NCI-H510A (cell line): ENCODE data around the gene SYT1.

Experiments
- DNase-seq: peaks from one replicate; lab custom pipeline; 2025; lab: John Stamatoyannopoulos, UW

Gene SYT1

GRCh38 chr12:79223210-79223609 lies 358.6 kb downstream of the SYT1 start:
- no peak for DNase-seq

DNA sequence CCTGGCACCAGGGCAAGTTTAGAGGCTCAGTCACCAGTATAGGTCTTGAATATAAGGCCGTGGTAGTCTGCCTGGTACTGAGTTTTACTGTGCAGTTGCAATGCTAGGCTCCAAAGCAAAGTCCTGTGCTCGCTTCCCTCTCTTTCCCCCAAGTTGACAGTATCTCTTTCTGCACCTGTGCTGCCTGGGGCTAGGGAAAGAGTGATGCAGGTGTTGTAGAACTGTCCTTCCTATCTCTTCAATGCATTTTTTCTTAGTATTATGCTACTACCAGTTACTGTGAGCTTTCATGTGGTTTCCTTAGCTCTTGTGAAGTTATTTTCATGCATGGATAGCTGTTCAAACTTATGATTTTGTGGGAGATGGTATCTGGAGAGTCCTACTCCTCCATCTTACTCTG lies 359.2 kb downstream of the SYT1 start:
- no peak for DNase-seq

- DNase-seq, result no peak
Observed at GRCh38 chr12:79227091-79227490, 362.5 kb downstream of the SYT1 start.

DNA sequence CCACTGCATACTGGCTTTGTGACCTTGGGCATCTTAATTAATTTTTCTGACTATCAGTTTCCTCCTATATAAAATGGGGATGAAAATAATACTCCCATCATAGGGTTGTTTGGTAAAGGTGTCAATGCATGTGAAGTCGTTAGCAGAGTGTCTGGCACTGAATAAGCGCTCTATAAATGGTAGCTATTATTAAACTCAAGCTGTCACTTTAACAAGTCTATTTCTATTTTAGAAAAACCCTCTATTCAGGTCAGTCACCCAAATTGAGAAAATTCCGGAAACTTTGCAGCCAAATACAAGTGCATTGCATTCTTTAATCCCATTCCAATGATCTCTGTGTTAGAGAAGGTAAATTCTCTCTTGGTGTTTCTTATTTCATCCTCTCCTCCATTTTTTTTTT lies 363.1 kb downstream of the SYT1 start:
- DNase-seq, result no peak

DNA sequence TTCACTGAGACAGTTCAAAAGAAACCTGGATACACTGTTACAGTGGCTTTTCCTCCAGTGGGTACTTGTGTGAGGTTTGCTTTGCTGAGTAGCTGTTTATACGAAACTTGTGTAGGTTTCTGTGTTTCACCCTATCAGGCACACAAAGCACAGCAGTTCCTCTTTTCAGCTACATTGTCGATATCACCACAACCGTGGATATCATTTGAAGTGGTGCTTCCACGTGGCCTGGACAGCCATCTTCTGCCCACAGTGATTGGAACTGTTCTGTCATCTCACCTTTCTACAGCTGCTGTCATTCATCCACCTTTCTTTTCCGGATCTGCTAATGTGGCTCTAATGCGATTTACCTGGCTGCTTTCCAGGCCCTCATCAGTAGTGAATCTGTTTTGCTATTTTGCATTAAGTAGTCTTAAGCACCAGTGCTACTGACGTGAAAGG lies 368.8 kb downstream of the SYT1 start:
- peak; percentile 44 for DNase-seq

GRCh38 chr12:79236920-79237319 lies 372.3 kb downstream of the SYT1 start:
- DNase-seq, result no peak

DNA sequence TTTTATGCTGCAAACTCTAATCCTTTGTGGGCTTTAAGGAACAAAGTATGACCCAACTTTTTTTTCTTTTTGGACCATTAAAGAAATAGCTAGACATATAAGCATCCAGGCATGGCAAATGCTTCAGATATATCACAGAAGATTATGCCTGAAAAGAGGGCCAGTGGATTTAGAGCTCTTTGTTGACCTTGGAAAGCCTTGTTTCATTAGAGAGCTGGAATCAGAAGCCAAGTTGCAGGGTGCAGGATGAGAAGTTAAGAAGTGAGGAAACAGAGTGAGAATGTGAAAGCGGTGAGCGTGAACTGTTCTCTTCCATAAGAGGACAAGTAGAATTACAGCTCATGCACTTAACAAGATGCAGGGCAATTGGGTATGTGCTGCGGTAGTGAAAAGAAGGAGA lies 373.7 kb downstream of the SYT1 start:
- DNase-seq, result no peak

GRCh38 chr12:79247494-79247893 lies 382.9 kb downstream of the SYT1 start:
- DNase-seq, result no peak

DNA sequence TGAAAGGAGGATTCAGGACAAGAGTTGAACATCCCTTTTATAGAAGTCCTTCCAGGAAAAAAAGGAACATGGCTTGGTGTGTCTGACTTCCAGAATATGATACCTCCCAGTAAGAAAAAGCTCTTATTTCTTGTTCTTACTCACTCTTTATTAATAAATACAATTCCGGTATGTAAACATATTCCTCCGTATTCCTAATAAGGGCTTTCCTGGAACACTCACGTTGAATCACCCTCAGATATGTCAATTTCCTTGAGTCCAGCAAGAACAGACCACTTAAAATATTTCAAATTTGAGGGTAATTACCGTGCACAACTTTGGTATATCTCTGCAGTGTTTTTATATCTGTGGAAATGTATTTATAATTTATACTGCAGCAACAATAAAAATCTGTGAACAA lies 385.6 kb downstream of the SYT1 start:
- no peak for DNase-seq

DNA sequence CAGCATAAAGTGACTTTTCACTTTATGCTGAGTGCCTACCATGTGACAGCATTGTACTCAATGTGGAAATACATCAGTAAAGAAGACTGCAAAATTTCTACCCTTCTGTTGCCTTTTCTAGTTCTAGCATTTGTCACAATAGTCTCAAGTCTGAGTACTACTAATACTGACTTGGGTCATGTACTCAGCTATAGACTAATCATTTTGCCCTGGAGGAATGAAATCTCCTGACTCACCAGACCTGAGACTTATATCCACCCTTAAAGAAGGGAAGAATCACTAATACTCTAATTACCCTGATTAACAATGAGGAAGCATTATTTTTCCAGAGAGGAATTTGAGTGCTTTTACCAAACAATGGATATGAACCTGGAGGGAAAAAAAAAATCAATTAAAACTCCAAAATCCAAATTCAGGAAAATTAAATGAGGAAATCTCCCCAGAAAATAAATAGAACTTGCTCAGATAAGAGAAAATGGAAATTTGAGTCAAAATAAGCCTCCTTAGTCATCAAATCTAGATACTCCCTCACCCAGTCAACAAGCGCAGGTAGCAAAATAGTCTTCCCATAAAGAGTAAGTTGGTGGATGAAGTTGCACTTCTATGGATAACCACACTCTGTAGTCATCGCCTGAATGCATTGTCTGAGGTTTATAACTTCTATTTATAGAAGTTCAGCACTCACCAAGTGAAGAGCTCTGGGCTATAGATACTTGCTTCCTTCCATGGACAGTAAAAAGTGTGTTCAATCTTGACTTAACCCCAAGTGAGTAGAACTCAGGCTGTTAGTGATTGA lies 386.6 kb downstream of the SYT1 start:
- DNase-seq, result no peak

GRCh38 chr12:79252358-79253075 lies 387.9 kb downstream of the SYT1 start:
- DNase-seq, result no peak

DNA sequence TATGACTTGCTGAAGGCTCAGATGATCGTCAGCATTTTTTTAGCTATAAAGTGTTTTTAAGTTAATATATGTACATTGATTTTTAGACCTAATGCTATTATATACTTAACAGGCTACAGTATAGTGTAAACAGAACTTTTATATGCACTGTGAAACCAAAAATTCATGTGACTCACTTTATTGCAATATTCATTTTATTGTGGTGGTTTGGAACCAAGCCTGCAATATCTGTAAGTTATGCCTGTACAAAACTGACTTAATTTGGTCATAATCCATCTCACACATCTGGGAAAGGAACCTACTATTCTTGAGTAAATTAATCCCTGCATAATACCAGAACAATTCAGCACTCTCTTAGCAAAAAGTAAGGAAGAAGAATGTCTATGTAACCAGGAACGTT lies 390.7 kb downstream of the SYT1 start:
- DNase-seq, result no peak

DNA sequence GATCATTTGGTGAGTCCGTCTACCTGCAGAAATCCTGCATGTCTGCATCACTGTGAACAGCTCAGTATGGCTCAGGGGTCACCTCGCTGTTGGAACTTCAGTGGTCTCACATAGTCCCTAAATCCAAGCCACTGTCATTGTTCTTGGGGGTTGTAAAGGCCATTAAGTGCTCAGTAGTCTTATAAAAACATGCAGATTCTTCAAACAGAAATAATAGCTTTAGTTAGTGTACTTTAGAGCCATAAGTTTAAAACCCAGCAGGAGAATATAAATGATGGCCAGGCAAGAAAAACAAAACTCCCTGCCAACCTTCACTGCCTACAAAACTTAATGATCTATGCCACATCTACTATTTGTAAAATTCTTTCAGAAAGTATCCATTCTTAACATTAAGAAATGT lies 396.3 kb downstream of the SYT1 start:
- no peak for DNase-seq

DNA sequence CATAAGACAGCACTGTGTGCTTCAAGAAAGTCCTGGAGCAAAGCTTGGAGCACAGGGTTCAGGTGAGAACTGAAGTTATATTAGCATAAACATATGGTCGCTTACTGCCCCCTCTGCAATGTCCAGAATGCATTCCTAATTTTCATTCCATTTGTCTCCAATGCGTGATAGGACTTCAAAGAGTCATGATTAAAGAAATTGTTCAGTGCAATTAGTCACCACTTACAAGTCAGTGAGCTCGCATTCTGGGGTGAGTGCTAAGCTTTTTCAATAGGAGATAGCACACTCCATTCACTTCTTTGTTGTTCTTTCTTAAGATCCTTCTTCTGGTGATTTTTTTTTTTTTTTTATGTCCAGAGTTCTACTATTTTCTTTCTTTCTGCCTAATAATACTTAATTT lies 398.4 kb downstream of the SYT1 start:
- DNase-seq, result no peak

DNA sequence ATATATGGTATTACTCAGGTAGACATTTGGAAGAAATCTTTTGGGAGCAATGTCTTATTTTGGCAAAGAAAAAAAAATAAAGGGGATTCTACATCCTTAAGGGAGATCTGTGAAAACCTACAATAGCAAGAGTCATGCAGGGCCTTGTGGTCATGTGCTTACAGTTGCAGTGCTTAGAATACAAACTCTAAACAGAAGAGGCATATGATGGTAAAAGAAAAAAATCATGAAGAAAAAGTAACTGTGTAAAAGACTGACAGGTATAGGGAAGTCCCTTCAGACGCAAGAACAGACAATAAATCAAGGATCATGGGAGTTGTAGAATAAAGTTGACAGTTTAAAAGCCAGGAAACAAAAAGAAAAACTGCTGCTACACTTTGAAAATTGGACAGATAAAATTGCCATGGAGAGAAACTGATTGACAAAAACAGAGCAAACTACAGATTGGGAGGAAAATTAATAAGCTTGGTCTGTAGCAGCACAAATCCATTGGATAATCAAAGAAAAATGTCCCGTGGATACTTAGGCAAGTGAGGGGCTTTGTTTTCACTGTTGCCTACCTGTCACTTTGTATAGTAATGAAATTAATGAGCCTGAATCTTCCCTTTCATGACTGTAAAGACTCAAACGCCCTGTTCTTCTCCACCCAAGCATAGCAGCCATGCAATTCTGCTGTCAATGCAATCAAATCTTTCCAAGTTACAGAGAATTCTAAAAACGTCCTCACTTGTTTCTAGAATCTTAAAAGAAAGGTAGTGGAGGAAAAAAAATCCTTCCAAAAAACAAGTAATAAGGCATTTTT lies 402.0 kb downstream of the SYT1 start:
- DNase-seq, result no peak

- no peak for DNase-seq
Observed at GRCh38 chr12:79267580-79267979, 403.0 kb downstream of the SYT1 start.

- peak; percentile 55 for DNase-seq
Observed at GRCh38 chr12:79274501-79275064, 410.0 kb downstream of the SYT1 start.

DNA sequence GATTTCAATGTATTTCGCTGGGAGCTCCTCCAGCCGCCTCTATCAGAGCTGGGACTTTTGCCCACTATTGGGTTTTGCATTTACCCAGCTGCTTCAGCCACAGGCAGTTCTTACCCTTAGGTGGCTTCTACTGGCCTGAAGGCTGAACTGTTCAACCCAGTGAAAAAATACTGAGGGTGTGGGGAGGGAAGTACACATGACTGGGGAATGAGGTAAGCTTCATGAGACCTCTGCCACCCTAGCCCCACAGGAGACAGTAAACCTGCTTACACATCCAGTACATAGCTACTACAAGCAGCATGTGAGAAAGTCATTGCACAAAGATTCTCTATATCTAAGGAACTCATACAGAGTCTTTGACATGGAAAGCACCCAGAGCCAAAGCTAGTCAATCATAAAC lies 411.1 kb downstream of the SYT1 start:
- DNase-seq, result no peak

DNA sequence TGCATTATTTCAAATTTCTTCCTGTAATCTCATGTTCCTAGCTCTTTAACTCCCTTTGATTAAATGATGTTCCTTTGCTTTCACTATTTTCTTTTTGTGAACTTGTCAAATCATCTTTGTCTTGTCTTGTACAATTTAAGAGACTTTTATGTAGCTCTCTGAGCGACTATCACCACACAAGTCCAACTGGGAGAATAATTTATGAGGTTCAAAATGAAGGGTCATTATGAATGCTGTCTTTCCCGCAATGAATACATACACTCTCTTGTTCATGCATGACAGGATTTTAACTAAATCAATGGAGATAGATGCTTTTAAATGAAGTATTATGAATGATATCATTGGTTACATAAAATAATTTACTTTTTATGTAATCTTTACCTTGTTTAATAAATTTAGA lies 418.8 kb downstream of the SYT1 start:
- DNase-seq, result no peak

GRCh38 chr12:79288911-79289310 lies 424.3 kb downstream of the SYT1 start:
- no peak for DNase-seq

DNA sequence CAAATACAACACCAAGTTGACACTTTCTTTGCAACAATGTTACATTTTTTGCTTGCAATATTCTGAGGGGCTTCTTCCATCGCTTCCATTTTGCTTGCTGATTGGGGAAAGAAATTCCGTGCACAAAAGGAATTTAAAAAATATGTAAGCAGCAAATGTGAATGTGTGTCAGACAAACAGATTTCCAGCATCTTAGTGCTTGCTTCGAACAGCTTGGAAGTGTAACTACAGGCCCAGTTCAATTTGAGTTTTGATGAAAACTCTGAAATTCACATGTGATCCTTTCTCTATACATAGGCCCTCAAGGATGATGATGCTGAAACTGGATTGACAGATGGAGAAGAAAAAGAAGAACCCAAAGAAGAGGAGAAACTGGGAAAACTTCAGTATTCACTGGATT lies 427.1 kb downstream of the SYT1 start:
- no peak for DNase-seq

DNA sequence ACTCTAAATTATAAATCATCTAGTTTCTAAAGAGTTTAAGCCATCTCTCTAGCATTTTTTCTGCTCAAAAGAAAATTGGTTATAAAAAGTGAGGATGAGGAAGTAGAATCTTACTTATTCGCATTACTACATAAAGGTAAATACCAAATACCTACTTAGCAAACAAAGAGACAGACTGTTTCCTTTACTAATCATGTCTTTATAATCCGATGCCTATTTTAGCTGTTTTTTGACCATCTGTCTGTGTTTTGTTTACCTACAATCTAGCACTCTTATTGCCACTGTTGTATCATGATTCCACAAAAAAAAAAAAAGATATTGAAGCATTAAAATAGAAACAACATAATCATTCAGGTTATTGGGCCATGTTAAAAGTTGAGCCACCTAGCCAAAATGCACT lies 430.0 kb downstream of the SYT1 start:
- DNase-seq, result no peak
